Type B pancreatic cell (in vitro differentiated cells): ENCODE measurements around the gene ANKRD31. TPM values are rescaled to one million over a fixed set of nuclear protein-coding genes. Genes with fewer than 3 reads are reported as not detected.
"Not testable (repeated sequence)": the region's sequence is repeated elsewhere in the genome, so short reads cannot be mapped to it uniquely, and the experiment has no call there.

ENCODE experiments used
- DNase-seq: peaks from one replicate; pipeline ENCODE4 v3.0.0; 2021; ENCODE audit warnings: mixed read lengths; ENCODE audit not compliant: unreplicated experiment; ENCODE audit errors: extremely low spot score
- H3K27ac Mint-ChIP-seq: 2 replicates; pipeline ENCODE4 v1.8.0; 2021; ENCODE audit warnings: mild to moderate bottlenecking, mixed read lengths
- H3K27me3 Mint-ChIP-seq: 2 replicates; pipeline ENCODE4 v1.8.0; 2021; ENCODE audit warnings: mixed read lengths
- H3K36me3 Mint-ChIP-seq: 2 replicates; pipeline ENCODE4 v1.8.0; 2021; ENCODE audit warnings: mixed read lengths
- H3K4me1 Mint-ChIP-seq: one replicate; pipeline ENCODE4 v1.8.0; 2021; ENCODE audit warnings: mixed read lengths; ENCODE audit not compliant: unreplicated experiment
- H3K4me3 Mint-ChIP-seq: 2 replicates; pipeline ENCODE4 v1.8.0; 2021; ENCODE audit warnings: mild to moderate bottlenecking, mixed read lengths
- H3K9me3 Mint-ChIP-seq: 2 replicates; pipeline ENCODE4 v1.8.0; 2021; ENCODE audit warnings: mixed read lengths
- CTCF ChIP-seq: fragments of 200-600 bp; sonication (generic); conservative IDR thresholded peaks from 2 replicates; pipeline ENCODE4 v1.5.0; 2021; ENCODE audit warnings: antibody characterized with exemption, mild to moderate bottlenecking
- total RNA-seq: library from RNA; stranded (reverse); gene quantifications from 2 replicates; pipeline ENCODE4 v1.2.1, GENCODE V29; 2021; ENCODE audit warnings: low replicate concordance

The ANKRD31 gene
- total RNA-seq, 1 donor from 2014 or later, result 0.34 TPM

DNA sequence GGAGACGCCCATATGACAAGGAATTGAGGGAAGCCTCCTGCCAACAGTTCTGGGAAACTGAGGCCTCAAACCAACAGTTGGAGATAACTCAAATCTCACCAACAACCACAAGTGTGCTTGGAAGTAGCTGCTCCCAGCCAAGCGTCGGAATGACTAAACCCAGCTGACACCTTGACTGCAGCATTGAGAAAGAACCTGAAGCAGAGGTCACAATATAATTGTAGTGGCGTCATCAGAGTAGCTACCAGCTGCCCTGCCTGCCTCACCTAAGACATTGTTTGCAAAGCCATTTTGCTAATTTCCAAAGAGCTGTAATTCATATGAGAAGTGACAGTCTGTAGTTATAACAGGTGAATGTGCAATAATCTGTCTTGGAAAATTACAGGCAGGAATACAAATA lies 40.8 kb upstream of the ANKRD31 start:
- TF ChIP-seq CTCF, result no peak
- Mint-ChIP-seq H3K9me3 (peaks cover 13% of the 10 kb centered on the region), H3K27me3 (no peaks in the 10 kb centered on the region), H3K4me1 (no peaks in the 10 kb centered on the region), H3K27ac (peak overlapping the region; percentile 62), H3K4me3 (no peak overlapping the region), H3K36me3 (no peaks in the 10 kb centered on the region)
- DNase-seq, result no peak

DNA sequence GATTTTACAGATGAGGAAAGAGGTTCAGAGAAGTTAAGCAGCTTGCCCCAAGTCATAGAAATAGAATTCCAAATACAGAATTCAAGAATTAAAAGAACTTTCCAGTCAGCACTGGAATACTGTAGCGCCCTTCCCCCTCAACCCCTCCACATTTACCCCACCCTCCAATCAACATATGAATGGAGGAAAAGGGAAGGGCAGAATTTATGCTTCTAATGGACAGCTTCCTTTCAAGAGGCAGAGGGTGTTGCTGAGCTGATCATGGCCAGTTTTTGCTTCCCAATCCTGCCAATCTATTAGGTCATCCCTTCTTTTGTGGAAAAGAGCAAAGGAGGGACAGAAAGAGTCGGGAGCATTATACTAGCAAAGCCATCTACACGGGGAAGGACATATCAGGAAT lies 39.1 kb upstream of the ANKRD31 start:
- no peak overlapping the region for H3K4me3 Mint-ChIP-seq
- DNase-seq, result no peak
- H3K27me3 Mint-ChIP-seq, result no peaks in the 10 kb centered on the region
- peaks cover 13% of the 10 kb centered on the region for H3K9me3 Mint-ChIP-seq
- no peak for TF ChIP-seq CTCF
- no peak overlapping the region for H3K27ac Mint-ChIP-seq
- H3K4me1 Mint-ChIP-seq, result no peaks in the 10 kb centered on the region
- H3K36me3 Mint-ChIP-seq, result no peaks in the 10 kb centered on the region

DNA sequence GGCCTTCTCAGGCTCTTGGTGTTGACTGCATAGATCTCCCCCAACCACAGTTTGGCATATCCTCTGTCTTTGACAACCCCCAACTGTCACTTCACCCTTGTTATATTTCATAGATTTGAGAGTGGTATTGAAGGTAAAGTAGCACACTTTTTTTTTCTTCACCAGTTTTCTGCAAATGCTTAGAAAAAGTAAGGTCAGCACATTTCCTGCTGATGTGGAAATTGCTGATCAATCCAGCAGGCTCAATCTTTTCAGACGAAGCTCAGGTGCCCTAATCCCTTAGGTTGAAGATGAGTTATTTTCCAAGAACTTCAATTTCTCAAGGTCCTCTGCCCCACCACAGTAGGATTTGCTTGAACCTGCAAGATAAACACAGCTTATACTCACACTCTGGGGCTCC lies 38.5 kb upstream of the ANKRD31 start:
- DNase-seq, result no peak
- no peaks in the 10 kb centered on the region for H3K36me3 Mint-ChIP-seq
- no peak for TF ChIP-seq CTCF
- peaks cover 13% of the 10 kb centered on the region for H3K9me3 Mint-ChIP-seq
- H3K27ac Mint-ChIP-seq, result no peak overlapping the region
- H3K4me1 Mint-ChIP-seq, result no peaks in the 10 kb centered on the region
- H3K27me3 Mint-ChIP-seq, result no peaks in the 10 kb centered on the region
- H3K4me3 Mint-ChIP-seq, result no peak overlapping the region

DNA sequence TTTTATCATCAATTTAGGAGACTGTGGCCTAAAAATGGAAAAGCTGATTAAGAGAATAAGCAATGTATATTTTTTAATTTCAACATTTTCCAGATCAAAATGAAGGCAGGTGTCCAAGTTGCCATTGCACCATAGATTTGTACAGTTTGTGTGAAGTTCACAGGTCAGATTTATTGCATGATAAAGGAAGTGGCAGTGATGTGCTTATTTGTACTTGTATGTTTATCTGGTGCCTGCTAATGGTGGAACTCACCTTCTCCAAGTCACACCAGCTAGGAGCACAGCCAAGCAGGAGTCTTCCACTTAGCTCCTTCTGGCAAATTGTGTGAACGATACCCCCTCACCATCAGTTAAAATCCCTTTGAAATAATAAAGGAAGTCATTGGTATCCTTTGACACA lies 37.8 kb upstream of the ANKRD31 start:
- Mint-ChIP-seq H3K27ac (no peak overlapping the region), H3K36me3 (no peaks in the 10 kb centered on the region), H3K9me3 (peaks cover 10% of the 10 kb centered on the region), H3K4me1 (no peaks in the 10 kb centered on the region), H3K27me3 (no peaks in the 10 kb centered on the region), H3K4me3 (no peak overlapping the region)
- no peak for TF ChIP-seq CTCF
- no peak for DNase-seq

DNA sequence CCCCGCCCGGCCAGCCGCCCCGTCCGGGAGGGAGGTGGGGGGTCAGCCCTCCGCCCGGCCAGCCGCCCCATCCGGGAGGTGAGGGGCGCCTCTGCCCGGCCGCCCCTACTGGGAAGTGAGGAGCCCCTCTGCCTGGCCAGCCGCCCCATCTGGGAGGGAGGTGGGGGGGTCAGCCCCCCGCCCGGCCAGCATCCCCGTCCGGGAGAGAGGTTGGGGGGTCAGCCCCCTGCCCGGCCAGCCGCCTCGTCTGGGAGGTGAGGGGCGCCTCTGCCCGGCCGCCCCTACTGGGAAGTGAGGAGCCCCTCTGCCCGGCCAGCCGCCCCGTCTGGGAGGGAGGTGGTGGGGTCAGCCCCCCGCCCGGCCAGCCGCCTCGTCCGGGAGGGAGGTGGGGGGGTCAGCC lies 33.9 kb upstream of the ANKRD31 start:
- H3K4me3 Mint-ChIP-seq, H3K27ac Mint-ChIP-seq, H3K27me3 Mint-ChIP-seq, H3K4me1 Mint-ChIP-seq, H3K36me3 Mint-ChIP-seq, DNase-seq, H3K9me3 Mint-ChIP-seq: not testable (repeated sequence)

DNA sequence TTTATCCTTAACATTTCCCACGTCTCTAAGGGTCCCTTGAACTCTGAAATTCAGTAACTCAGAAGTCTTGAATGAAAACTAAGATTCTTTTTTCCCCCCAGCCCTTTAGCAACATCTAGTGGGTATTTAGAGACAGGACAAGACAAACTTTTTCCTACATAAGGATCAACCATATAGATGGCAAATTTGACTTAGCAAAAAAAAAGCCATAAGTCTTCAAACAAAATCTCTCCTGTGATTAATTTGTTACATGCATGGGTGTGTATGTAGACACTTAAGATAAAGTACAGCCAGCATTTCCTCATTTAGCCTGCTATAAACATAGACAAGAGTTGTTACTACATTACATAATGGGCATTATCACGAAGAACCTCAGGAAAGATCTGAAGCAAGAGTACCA lies 29.1 kb upstream of the ANKRD31 start:
- no peaks in the 10 kb centered on the region for H3K36me3 Mint-ChIP-seq
- no peak for DNase-seq
- H3K9me3 Mint-ChIP-seq, result no peaks in the 10 kb centered on the region

More for the DNA sequence above, 29.1 kb upstream of the ANKRD31 start:
- TF ChIP-seq CTCF, result peak; percentile 73
- no peaks in the 10 kb centered on the region for H3K27me3 Mint-ChIP-seq
- H3K4me1 Mint-ChIP-seq, result no peaks in the 10 kb centered on the region
- H3K4me3 Mint-ChIP-seq, result no peak overlapping the region
- no peak overlapping the region for H3K27ac Mint-ChIP-seq
